Measurements from ENCODE around the gene ALDH1B1.

ALDH1B1 gene

GRCh38 chr9:38408719-38409118 lies 16.2 kb downstream of the ALDH1B1 start:
- TF ChIP-seq CTCF (IDR thresholded peaks at IDR 0.05; ENCODE audit: low read depth, low read length): no peak
- peaks cover 61% of the 10 kb centered on the region for H3K36me3 ChIP-seq

GRCh38 chr9:38412751-38413150 lies 20.2 kb downstream of the ALDH1B1 start:
- Histone ChIP-seq H3K36me3 (peaks cover 63% of the 10 kb centered on the region), H3K4me3 (ENCODE audit: low read depth, low read length) (peak overlapping the region; percentile 40), H3K27me3 (ENCODE audit: insufficient read depth, low read depth, severe bottlenecking) (no peaks in the 10 kb centered on the region), H3K27ac (no peak overlapping the region), H3K9me3 (ENCODE audit: severe bottlenecking) (no peaks in the 10 kb centered on the region)
- peak; percentile 70 for DNase-seq
- TF ChIP-seq CTCF (IDR thresholded peaks at IDR 0.05; ENCODE audit: low read depth, low read length): no peak

More at GRCh38 chr9:38408719-38409118, 16.2 kb downstream of the ALDH1B1 start:
- Histone ChIP-seq H3K27ac (no peak overlapping the region), H3K9me3 (ENCODE audit: severe bottlenecking) (no peaks in the 10 kb centered on the region), H3K27me3 (ENCODE audit: insufficient read depth, low read depth, severe bottlenecking) (no peaks in the 10 kb centered on the region), H3K4me3 (ENCODE audit: low read depth, low read length) (no peak overlapping the region)
- no peak for DNase-seq

- peaks cover 66% of the 10 kb centered on the region for H3K36me3 ChIP-seq
- H3K4me3 ChIP-seq (ENCODE audit: low read depth, low read length): peak overlapping the region; percentile 40
- no peaks in the 10 kb centered on the region for H3K27me3 ChIP-seq (ENCODE audit: insufficient read depth, low read depth, severe bottlenecking)
- no peak for DNase-seq
- H3K27ac ChIP-seq: peak overlapping the region; percentile 28; the same call in 1 of the 2 replicates
- no peaks in the 10 kb centered on the region for H3K9me3 ChIP-seq (ENCODE audit: severe bottlenecking)
- no peak for TF ChIP-seq CTCF (IDR thresholded peaks at IDR 0.05; ENCODE audit: low read depth, low read length)
Observed at GRCh38 chr9:38413283-38413682, 20.8 kb downstream of the ALDH1B1 start.

- no peak for TF ChIP-seq CTCF (IDR thresholded peaks at IDR 0.05; ENCODE audit: low read depth, low read length)
- H3K9me3 ChIP-seq (ENCODE audit: severe bottlenecking): no peaks in the 10 kb centered on the region
Observed at GRCh38 chr9:38414040-38414723, 21.7 kb downstream of the ALDH1B1 start.

GRCh38 chr9:38415856-38416255 lies 23.4 kb downstream of the ALDH1B1 start:
- Histone ChIP-seq H3K9me3 (ENCODE audit: severe bottlenecking) (no peaks in the 10 kb centered on the region), H3K27ac (peak overlapping the region; percentile 15; the same call in 1 of the 2 replicates), H3K4me3 (ENCODE audit: low read depth, low read length) (no peak overlapping the region), H3K27me3 (ENCODE audit: insufficient read depth, low read depth, severe bottlenecking) (no peaks in the 10 kb centered on the region), H3K36me3 (peaks cover 60% of the 10 kb centered on the region)
- no peak for TF ChIP-seq CTCF (IDR thresholded peaks at IDR 0.05; ENCODE audit: low read depth, low read length)
- no peak for DNase-seq

More at GRCh38 chr9:38414040-38414723, 21.7 kb downstream of the ALDH1B1 start:
- peaks cover 63% of the 10 kb centered on the region for H3K36me3 ChIP-seq
- H3K4me3 ChIP-seq (ENCODE audit: low read depth, low read length): peak overlapping the region; percentile 40
- peak; percentile 83 for DNase-seq
- peak overlapping the region; percentile 67 for H3K27ac ChIP-seq
- H3K27me3 ChIP-seq (ENCODE audit: insufficient read depth, low read depth, severe bottlenecking): no peaks in the 10 kb centered on the region

GRCh38 chr9:38416461-38416860 lies 24.0 kb downstream of the ALDH1B1 start:
- Histone ChIP-seq H3K27me3 (ENCODE audit: insufficient read depth, low read depth, severe bottlenecking) (no peaks in the 10 kb centered on the region), H3K27ac (no peak overlapping the region), H3K36me3 (peaks cover 55% of the 10 kb centered on the region), H3K9me3 (ENCODE audit: severe bottlenecking) (no peaks in the 10 kb centered on the region), H3K4me3 (ENCODE audit: low read depth, low read length) (no peak overlapping the region)
- TF ChIP-seq CTCF (IDR thresholded peaks at IDR 0.05; ENCODE audit: low read depth, low read length): no peak
- no peak for DNase-seq
